ENCODE results near the gene CDKN1C. TPM values are rescaled to one million over a fixed set of nuclear protein-coding genes. Genes with fewer than 3 reads are reported as not detected.

CDKN1C gene
- total RNA-seq, 4 donors from 2014 or later = 87.0 to 201 (median 121) TPM

GRCh38 chr11:2919188-2919587 is 33.6 kb upstream of the CDKN1C start:
- Histone ChIP-seq H3K4me3 (no peak overlapping the region), H3K36me3 (no peaks in the 10 kb centered on the region), H3K27ac (no peak overlapping the region), H3K9me3 (no peaks in the 10 kb centered on the region), H3K27me3 (peaks cover 9% of the 10 kb centered on the region), H3K4me1 (no peaks in the 10 kb centered on the region)
- ATAC-seq = no peak
- TF ChIP-seq, protein P1, sequence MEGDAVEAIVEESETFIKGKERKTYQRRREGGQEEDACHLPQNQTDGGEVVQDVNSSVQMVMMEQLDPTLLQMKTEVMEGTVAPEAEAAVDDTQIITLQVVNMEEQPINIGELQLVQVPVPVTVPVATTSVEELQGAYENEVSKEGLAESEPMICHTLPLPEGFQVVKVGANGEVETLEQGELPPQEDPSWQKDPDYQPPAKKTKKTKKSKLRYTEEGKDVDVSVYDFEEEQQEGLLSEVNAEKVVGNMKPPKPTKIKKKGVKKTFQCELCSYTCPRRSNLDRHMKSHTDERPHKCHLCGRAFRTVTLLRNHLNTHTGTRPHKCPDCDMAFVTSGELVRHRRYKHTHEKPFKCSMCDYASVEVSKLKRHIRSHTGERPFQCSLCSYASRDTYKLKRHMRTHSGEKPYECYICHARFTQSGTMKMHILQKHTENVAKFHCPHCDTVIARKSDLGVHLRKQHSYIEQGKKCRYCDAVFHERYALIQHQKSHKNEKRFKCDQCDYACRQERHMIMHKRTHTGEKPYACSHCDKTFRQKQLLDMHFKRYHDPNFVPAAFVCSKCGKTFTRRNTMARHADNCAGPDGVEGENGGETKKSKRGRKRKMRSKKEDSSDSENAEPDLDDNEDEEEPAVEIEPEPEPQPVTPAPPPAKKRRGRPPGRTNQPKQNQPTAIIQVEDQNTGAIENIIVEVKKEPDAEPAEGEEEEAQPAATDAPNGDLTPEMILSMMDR (IDR thresholded peaks at IDR 0.05) = no peak
- TF ChIP-seq POLR2A (IDR thresholded peaks at IDR 0.05) (no peak), EP300 (IDR thresholded peaks at IDR 0.05) (no peak), POLR2AphosphoS5 (IDR thresholded peaks at IDR 0.05) (no peak)
- WGBS, 2 donors (ENCODE audit: low coverage in 1 of 2) = no CpG with 5 or more reads among the region's 9 CpGs

GRCh38 chr11:2917842-2918490 is 32.4 kb upstream of the CDKN1C start:
- Histone ChIP-seq H3K36me3 (no peaks in the 10 kb centered on the region), H3K4me1 (no peaks in the 10 kb centered on the region), H3K4me3 (no peak overlapping the region), H3K27ac (no peak overlapping the region), H3K9me3 (no peaks in the 10 kb centered on the region), H3K27me3 (no peaks in the 10 kb centered on the region)
- WGBS, 2 donors (ENCODE audit: low coverage in 1 of 2) = 71% methylated on average over 3 of the region's 25 CpGs; no CpG with 5 or more reads in 1 of the 2 donors
- TF ChIP-seq EP300 (IDR thresholded peaks at IDR 0.05) = no peak
- TF ChIP-seq POLR2A (IDR thresholded peaks at IDR 0.05) = no peak
- TF ChIP-seq, protein P1 (IDR thresholded peaks at IDR 0.05) = no peak
- no peak for TF ChIP-seq POLR2AphosphoS5 (IDR thresholded peaks at IDR 0.05)
- ATAC-seq = no peak

GRCh38 chr11:2916892-2917645 is 31.5 kb upstream of the CDKN1C start:
- no peaks in the 10 kb centered on the region for H3K36me3 ChIP-seq
- H3K4me1 ChIP-seq = no peaks in the 10 kb centered on the region
- H3K27me3 ChIP-seq = no peaks in the 10 kb centered on the region
- H3K27ac ChIP-seq = no peak overlapping the region
- no peak for ATAC-seq
- 79 to 92% methylated on average over 3 to 4 of the region's 16 CpGs for WGBS, 2 donors (ENCODE audit: low coverage in 1 of 2)
- no peak overlapping the region for H3K4me3 ChIP-seq
- no peaks in the 10 kb centered on the region for H3K9me3 ChIP-seq
- TF ChIP-seq, protein P1 (IDR thresholded peaks at IDR 0.05) = no peak
- TF ChIP-seq POLR2AphosphoS5 (IDR thresholded peaks at IDR 0.05) (no peak), POLR2A (IDR thresholded peaks at IDR 0.05) (no peak), EP300 (IDR thresholded peaks at IDR 0.05) (no peak)

DNA sequence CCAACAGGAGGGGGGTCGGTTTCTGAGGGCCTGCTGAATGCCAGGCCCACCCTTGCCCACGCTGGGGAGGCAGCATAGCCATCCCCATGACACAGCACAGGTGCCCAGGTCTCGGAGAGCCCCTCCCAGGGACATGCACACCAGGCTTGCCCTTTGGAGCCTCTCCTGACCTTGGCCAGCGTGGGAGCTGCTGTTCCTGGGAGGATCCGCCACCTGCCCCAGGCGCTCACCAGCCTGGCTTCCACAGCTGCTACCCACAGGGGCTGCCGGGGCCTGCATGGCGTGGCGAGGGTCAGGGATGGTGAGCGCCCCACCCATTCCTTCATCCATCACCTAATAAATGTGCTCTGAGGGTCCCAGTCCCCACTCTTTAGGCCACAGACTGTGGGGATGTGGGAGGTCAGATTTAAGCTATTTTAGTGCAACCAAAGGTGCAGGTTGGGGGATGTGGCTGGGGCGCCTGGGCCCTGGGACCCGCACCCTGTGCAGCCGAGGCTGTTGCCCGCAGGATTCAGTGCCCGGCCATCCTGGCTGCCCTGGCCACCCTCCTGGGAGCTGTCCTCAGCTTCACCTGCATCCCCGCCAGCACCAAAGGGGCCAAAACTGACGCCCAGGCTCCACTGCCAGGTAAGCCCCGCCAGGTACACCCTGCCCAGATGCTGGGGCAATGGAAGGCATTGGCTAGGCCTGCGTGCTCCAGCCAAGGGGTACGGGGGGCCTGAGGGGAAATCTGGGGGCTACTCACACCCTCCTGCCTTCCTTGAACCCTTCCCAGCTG is 30.7 kb upstream of the CDKN1C start:
- Histone ChIP-seq H3K4me1 (no peaks in the 10 kb centered on the region), H3K36me3 (no peaks in the 10 kb centered on the region), H3K9me3 (no peaks in the 10 kb centered on the region), H3K27ac (no peak overlapping the region), H3K4me3 (no peak overlapping the region), H3K27me3 (no peaks in the 10 kb centered on the region)
- 92% methylated on average over 5 of the region's 20 CpGs; no CpG with 5 or more reads in 1 of the 2 donors for WGBS, 2 donors (ENCODE audit: low coverage in 1 of 2)
- no peak for ATAC-seq
- TF ChIP-seq, protein P1 (IDR thresholded peaks at IDR 0.05) = no peak
- TF ChIP-seq POLR2A (IDR thresholded peaks at IDR 0.05) (no peak), POLR2AphosphoS5 (IDR thresholded peaks at IDR 0.05) (no peak)
